Neural crest cell (in vitro differentiated cells): Measurements from ENCODE around the gene RPTOR. TPM values are rescaled to one million over a fixed set of nuclear protein-coding genes. Genes with fewer than 3 reads are reported as not detected.

ENCODE experiments used
- DNase-seq: peaks from one replicate; pipeline ENCODE4 v3.0.0; 2021; ENCODE audit warnings: low read depth, mixed read lengths, low spot score
- H3K27ac Mint-ChIP-seq: one replicate; pipeline ENCODE4 v1.8.0; 2021; ENCODE audit warnings: mild to moderate bottlenecking, mixed read lengths; ENCODE audit not compliant: unreplicated experiment
- H3K27me3 Mint-ChIP-seq: 2 replicates; pipeline ENCODE4 v1.8.0; 2021; ENCODE audit warnings: low read depth, mild to moderate bottlenecking, mixed read lengths
- H3K36me3 Mint-ChIP-seq: 2 replicates; pipeline ENCODE4 v1.8.0; 2021; ENCODE audit warnings: low read depth, mild to moderate bottlenecking, mixed read lengths
- H3K4me1 Mint-ChIP-seq: 2 replicates; pipeline ENCODE4 v1.8.0; 2021; ENCODE audit warnings: mixed read lengths
- H3K4me3 Mint-ChIP-seq: one replicate; pipeline ENCODE4 v1.8.0; 2021; ENCODE audit warnings: mild to moderate bottlenecking, mixed read lengths
- H3K9me3 Mint-ChIP-seq: 2 replicates; pipeline ENCODE4 v1.8.0; 2021; ENCODE audit warnings: mixed read lengths
- CTCF ChIP-seq: fragments of 200-600 bp; sonication (generic); conservative IDR thresholded peaks from 2 replicates; pipeline ENCODE4 v1.5.0; 2021; ENCODE audit warnings: antibody characterized with exemption, mild to moderate bottlenecking
- total RNA-seq: library from RNA; stranded (reverse); gene quantifications from 2 replicates; pipeline ENCODE4 v1.2.1, GENCODE V29; 2021

The RPTOR gene
- total RNA-seq, 1 donor from 2014 or later: 41.1 TPM

GRCh38 chr17:81000631-81001357 is 456.2 kb downstream of the RPTOR start:
- no peaks in the 10 kb centered on the region for H3K36me3 Mint-ChIP-seq
- peaks cover 39% of the 10 kb centered on the region for H3K27me3 Mint-ChIP-seq
- H3K9me3 Mint-ChIP-seq: no peaks in the 10 kb centered on the region
- TF ChIP-seq CTCF: no peak
- H3K4me3 Mint-ChIP-seq: no peak overlapping the region
- no peak for DNase-seq
- H3K27ac Mint-ChIP-seq: no peak overlapping the region
- peaks cover 18% of the 10 kb centered on the region for H3K4me1 Mint-ChIP-seq

GRCh38 chr17:81002013-81002384 is 457.4 kb downstream of the RPTOR start:
- Mint-ChIP-seq H3K36me3 (no peaks in the 10 kb centered on the region), H3K4me3 (peak overlapping the region; percentile 64), H3K27me3 (peaks cover 50% of the 10 kb centered on the region), H3K4me1 (peaks cover 22% of the 10 kb centered on the region), H3K27ac (no peak overlapping the region), H3K9me3 (no peaks in the 10 kb centered on the region)
- no peak for DNase-seq
- TF ChIP-seq CTCF: no peak

- Mint-ChIP-seq H3K27ac (no peak overlapping the region), H3K9me3 (no peaks in the 10 kb centered on the region), H3K4me3 (peak overlapping the region; percentile 64), H3K36me3 (no peaks in the 10 kb centered on the region), H3K27me3 (peaks cover 56% of the 10 kb centered on the region), H3K4me1 (peaks cover 22% of the 10 kb centered on the region)
- no peak for TF ChIP-seq CTCF
- DNase-seq: no peak
These were observed 458.0 kb downstream of the RPTOR start for GRCh38 chr17:81002409-81003361.

GRCh38 chr17:81003711-81004475 is 459.3 kb downstream of the RPTOR start:
- peaks cover 63% of the 10 kb centered on the region for H3K27me3 Mint-ChIP-seq
- DNase-seq: peak; percentile 30
- no peaks in the 10 kb centered on the region for H3K9me3 Mint-ChIP-seq
- peak overlapping the region; percentile 70 for H3K4me3 Mint-ChIP-seq
- no peak overlapping the region for H3K27ac Mint-ChIP-seq
- H3K36me3 Mint-ChIP-seq: no peaks in the 10 kb centered on the region
- TF ChIP-seq CTCF: no peak
- H3K4me1 Mint-ChIP-seq: peaks cover 22% of the 10 kb centered on the region

- no peaks in the 10 kb centered on the region for H3K36me3 Mint-ChIP-seq
- no peak for TF ChIP-seq CTCF
- H3K9me3 Mint-ChIP-seq: peaks cover 5% of the 10 kb centered on the region
- H3K27me3 Mint-ChIP-seq: peaks cover 57% of the 10 kb centered on the region
- H3K4me1 Mint-ChIP-seq: peaks cover 28% of the 10 kb centered on the region
- no peak overlapping the region for H3K27ac Mint-ChIP-seq
- H3K4me3 Mint-ChIP-seq: peak overlapping the region; percentile 6
- DNase-seq: no peak
These were observed 462.3 kb downstream of the RPTOR start for GRCh38 chr17:81006891-81007290.
